ENCODE measurements around the gene DGCR2.

DNA sequence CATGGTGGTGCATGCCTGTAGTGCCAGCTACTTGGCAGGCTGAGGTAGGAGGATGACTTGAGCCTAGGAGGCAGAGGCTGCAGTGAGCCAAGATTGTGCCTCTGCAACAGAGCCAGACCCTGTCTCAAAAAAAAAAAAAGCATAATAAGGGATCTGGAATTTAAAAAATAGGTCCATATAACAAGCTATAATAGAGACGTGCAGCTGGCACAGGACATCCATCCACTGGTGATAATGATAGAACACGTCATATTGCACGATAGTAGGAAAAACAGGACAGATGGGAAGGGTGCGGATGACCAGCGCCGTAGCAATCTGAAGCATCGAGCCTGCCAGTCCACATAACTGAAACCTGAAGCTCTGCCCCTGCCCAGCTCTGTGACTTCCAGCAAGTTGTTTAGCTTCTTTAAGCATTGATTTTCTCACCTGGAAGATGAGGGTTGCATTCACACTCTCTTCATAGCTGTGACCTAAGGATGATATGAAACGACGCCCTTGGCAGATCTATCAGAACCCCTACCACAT, 125.8 kb downstream of the DGCR2 start:
- no peak for TF ChIP-seq YY1 (IDR thresholded peaks at IDR 0.05; ENCODE audit: low read depth)
- no peak for TF ChIP-seq RAD21 (IDR thresholded peaks at IDR 0.05; ENCODE audit: low read depth)
- no peak for TF ChIP-seq ZBTB7A (IDR thresholded peaks at IDR 0.05; ENCODE audit: low read depth)
- TF ChIP-seq, protein P1, sequence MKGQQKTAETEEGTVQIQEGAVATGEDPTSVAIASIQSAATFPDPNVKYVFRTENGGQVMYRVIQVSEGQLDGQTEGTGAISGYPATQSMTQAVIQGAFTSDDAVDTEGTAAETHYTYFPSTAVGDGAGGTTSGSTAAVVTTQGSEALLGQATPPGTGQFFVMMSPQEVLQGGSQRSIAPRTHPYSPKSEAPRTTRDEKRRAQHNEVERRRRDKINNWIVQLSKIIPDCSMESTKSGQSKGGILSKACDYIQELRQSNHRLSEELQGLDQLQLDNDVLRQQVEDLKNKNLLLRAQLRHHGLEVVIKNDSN (IDR thresholded peaks at IDR 0.05): no peak
- no peak for TF ChIP-seq TAF1 (IDR thresholded peaks at IDR 0.05; ENCODE audit: low read depth)
- TF ChIP-seq, protein P2, sequence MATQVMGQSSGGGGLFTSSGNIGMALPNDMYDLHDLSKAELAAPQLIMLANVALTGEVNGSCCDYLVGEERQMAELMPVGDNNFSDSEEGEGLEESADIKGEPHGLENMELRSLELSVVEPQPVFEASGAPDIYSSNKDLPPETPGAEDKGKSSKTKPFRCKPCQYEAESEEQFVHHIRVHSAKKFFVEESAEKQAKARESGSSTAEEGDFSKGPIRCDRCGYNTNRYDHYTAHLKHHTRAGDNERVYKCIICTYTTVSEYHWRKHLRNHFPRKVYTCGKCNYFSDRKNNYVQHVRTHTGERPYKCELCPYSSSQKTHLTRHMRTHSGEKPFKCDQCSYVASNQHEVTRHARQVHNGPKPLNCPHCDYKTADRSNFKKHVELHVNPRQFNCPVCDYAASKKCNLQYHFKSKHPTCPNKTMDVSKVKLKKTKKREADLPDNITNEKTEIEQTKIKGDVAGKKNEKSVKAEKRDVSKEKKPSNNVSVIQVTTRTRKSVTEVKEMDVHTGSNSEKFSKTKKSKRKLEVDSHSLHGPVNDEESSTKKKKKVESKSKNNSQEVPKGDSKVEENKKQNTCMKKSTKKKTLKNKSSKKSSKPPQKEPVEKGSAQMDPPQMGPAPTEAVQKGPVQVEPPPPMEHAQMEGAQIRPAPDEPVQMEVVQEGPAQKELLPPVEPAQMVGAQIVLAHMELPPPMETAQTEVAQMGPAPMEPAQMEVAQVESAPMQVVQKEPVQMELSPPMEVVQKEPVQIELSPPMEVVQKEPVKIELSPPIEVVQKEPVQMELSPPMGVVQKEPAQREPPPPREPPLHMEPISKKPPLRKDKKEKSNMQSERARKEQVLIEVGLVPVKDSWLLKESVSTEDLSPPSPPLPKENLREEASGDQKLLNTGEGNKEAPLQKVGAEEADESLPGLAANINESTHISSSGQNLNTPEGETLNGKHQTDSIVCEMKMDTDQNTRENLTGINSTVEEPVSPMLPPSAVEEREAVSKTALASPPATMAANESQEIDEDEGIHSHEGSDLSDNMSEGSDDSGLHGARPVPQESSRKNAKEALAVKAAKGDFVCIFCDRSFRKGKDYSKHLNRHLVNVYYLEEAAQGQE (IDR thresholded peaks at IDR 0.05; ENCODE audit: low read depth): no peak
- TF ChIP-seq, protein P3, sequence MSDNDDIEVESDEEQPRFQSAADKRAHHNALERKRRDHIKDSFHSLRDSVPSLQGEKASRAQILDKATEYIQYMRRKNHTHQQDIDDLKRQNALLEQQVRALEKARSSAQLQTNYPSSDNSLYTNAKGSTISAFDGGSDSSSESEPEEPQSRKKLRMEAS (IDR thresholded peaks at IDR 0.05): no peak
- no peak for TF ChIP-seq CEBPB (IDR thresholded peaks at IDR 0.05)
